Esophagus muscularis mucosa (tissue), 4 donors: ENCODE measurements around the gene WDFY3. TPM values are rescaled to one million over a fixed set of nuclear protein-coding genes. Genes with fewer than 3 reads are reported as not detected.

Source experiments
- DNase-seq: peaks from one replicate; pipeline ENCODE4 v3.0.0-alpha.2; 2017; ENCODE audit errors: extremely low spot score
- H3K27ac ChIP-seq, 4 donors: fragments of 200-600 bp; sonication (generic); replicated peaks in 1 of 4; 1 replicate in 3 of 4; 2 replicates in 1 of 4; pipeline ENCODE4 v1.5.1; 2016 to 2019; ENCODE audit warnings: mild to moderate bottlenecking in 1 of 4
- H3K27me3 ChIP-seq, 4 donors: fragments of 200-600 bp; sonication (generic); one replicate each; pipeline versions ENCODE4 v1.5.1 to v1.6.0; 2016 to 2019
- H3K36me3 ChIP-seq, 4 donors: fragments of 200-600 bp; sonication (generic); one replicate each; pipeline ENCODE4 v1.5.1; 2016 to 2019
- H3K4me1 ChIP-seq, 4 donors: fragments of 200-600 bp; sonication (generic); one replicate each; pipeline ENCODE4 v1.5.1; 2016 to 2019
- H3K4me3 ChIP-seq, 4 donors: fragments of 200-600 bp; sonication (generic); 1 replicate in 2 of 4; 2 replicates in 2 of 4; pipeline ENCODE4 v1.5.1; 2016 to 2019; ENCODE audit warnings: mild to moderate bottlenecking in 4 of 4, moderate library complexity in 1 of 4
- H3K9me3 ChIP-seq, 4 donors: fragments of 200-600 bp; sonication (generic); 1 replicate in 3 of 4; 2 replicates in 1 of 4; pipeline ENCODE4 v1.5.1; 2016 to 2019
- EP300 ChIP-seq: sonication (generic); formaldehyde crosslinking; IDR thresholded peaks from one replicate; pipeline ENCODE4 v1.6.1; 2017; ENCODE audit warnings: antibody characterized with exemption
- POLR2A ChIP-seq: fragments of 450-650 bp; IDR thresholded peaks from one replicate; pipeline ENCODE4 v1.6.1; 2017; ENCODE audit warnings: antibody characterized with exemption, moderate library complexity, mild to moderate bottlenecking, low read depth
- POLR2AphosphoS5 ChIP-seq, 2 donors: sonication (generic); formaldehyde crosslinking; IDR thresholded peaks; one replicate each; pipeline ENCODE4 v1.6.1; 2017; ENCODE audit warnings: antibody characterized with exemption in 2 of 2
- WGBS: methylation state at CpG from one replicate; pipeline ENCODE4 v1.1.5; 2018; 5-methylcytosine and 5-hydroxymethylcytosine counted together
- intact Hi-C: fragments of 100-400 bp; cut with DNase I; formaldehyde crosslinking; loops from one replicate; pipeline ENCODE4 v1.15.1; 2023
- total RNA-seq, 4 donors: library from RNA; depleted of rRNA; stranded (reverse); fragments of >200 nt; gene quantifications; one replicate each; pipeline versions ENCODE4 v1.1.0 to v1.2.1, GENCODE V29; 2016
- TF ChIP-seq, protein P1 (sequence below), 3 experiments: fragments of 200-600 bp in 2 of 3; fragments of 450-650 bp in 1 of 3; sonication (generic) in 2 of 3; IDR thresholded peaks; one replicate each; pipeline ENCODE4 v1.5.1; 2017 to 2019; ENCODE audit warnings: antibody characterized with exemption in 3 of 3, mild to moderate bottlenecking in 2 of 3, moderate library complexity in 1 of 3

The WDFY3 gene
- total RNA-seq, 4 donors from 2014 or later = 73.1 to 103 (median 100.0) TPM

GRCh38 chr4:84677093-84677492, 289.4 kb downstream of the WDFY3 start:
- H3K36me3 ChIP-seq = peaks cover 36 to 92% (median 75%) of the 10 kb centered on the region in 4 donors
- no peak overlapping the region for H3K4me3 ChIP-seq
- TF ChIP-seq POLR2A (no peak), EP300 (no peak), POLR2AphosphoS5 (IDR thresholded peaks at IDR 0.05) (no peak)
- TF ChIP-seq, protein P1, sequence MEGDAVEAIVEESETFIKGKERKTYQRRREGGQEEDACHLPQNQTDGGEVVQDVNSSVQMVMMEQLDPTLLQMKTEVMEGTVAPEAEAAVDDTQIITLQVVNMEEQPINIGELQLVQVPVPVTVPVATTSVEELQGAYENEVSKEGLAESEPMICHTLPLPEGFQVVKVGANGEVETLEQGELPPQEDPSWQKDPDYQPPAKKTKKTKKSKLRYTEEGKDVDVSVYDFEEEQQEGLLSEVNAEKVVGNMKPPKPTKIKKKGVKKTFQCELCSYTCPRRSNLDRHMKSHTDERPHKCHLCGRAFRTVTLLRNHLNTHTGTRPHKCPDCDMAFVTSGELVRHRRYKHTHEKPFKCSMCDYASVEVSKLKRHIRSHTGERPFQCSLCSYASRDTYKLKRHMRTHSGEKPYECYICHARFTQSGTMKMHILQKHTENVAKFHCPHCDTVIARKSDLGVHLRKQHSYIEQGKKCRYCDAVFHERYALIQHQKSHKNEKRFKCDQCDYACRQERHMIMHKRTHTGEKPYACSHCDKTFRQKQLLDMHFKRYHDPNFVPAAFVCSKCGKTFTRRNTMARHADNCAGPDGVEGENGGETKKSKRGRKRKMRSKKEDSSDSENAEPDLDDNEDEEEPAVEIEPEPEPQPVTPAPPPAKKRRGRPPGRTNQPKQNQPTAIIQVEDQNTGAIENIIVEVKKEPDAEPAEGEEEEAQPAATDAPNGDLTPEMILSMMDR (IDR thresholded peaks at IDR 0.05) = no peak
- peaks cover 6 to 16% (median 7%) of the 10 kb centered on the region in 4 donors for H3K4me1 ChIP-seq
- no peak for DNase-seq
- no peaks in the 10 kb centered on the region for H3K27me3 ChIP-seq
- H3K27ac ChIP-seq = no peak overlapping the region
- intact Hi-C loops = no loop called here
- WGBS = 88% methylated on average over 4 of the region's 9 CpGs
- no peaks in the 10 kb centered on the region for H3K9me3 ChIP-seq

- peaks cover 46 to 97% (median 68%) of the 10 kb centered on the region in 4 donors for H3K36me3 ChIP-seq
These were observed 292.8 kb downstream of the WDFY3 start for GRCh38 chr4:84673475-84674240.

GRCh38 chr4:84672177-84672576, 294.3 kb downstream of the WDFY3 start:
- no peak overlapping the region for H3K27ac ChIP-seq

More at GRCh38 chr4:84673475-84674240, 292.8 kb downstream of the WDFY3 start:
- no peaks in the 10 kb centered on the region for H3K9me3 ChIP-seq
- intact Hi-C loops = no loop called here
- DNase-seq = no peak
- H3K4me3 ChIP-seq = no peak overlapping the region
- TF ChIP-seq, protein P1 (IDR thresholded peaks at IDR 0.05) = no peak
- TF ChIP-seq POLR2A = no peak
- TF ChIP-seq POLR2AphosphoS5 (IDR thresholded peaks at IDR 0.05) = no peak
- no peak for TF ChIP-seq EP300
- 67% methylated on average over 1 of the region's 1 CpG for WGBS
- H3K27me3 ChIP-seq = no peaks in the 10 kb centered on the region
- H3K27ac ChIP-seq = no peak overlapping the region
- H3K4me1 ChIP-seq = peaks cover 0 to 8% (median 0%) of the 10 kb centered on the region in 4 donors

DNA sequence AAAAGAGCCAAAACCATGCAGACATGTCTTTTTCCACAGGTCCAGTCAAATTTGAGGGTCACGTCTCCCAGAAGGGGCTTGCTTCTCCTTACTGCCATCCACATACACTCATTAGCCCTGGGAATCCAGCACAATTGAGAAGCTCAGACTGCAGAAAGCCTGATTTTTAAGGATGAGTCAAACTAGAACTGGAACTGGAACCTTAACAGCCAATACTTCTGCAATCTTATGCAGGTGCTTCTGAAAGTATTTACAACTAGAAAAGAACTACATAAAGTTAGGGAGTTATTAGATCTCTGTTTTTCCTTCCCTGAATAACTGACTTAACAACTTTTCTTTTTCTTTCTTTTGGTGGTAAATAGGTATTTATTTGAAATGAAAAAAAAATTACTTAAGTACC, 297.3 kb downstream of the WDFY3 start:
- Histone ChIP-seq H3K4me3 (no peak overlapping the region), H3K9me3 (no peaks in the 10 kb centered on the region), H3K27me3 (no peaks in the 10 kb centered on the region), H3K4me1 (peaks cover 0 to 8% (median 0%) of the 10 kb centered on the region in 4 donors), H3K27ac (no peak overlapping the region), H3K36me3 (peaks cover 28 to 78% (median 52%) of the 10 kb centered on the region in 4 donors)
- 82% methylated on average over 1 of the region's 1 CpG for WGBS
- no peak for DNase-seq
- no peak for TF ChIP-seq POLR2AphosphoS5 (IDR thresholded peaks at IDR 0.05)
- TF ChIP-seq, protein P1 (IDR thresholded peaks at IDR 0.05) = no peak
- no peak for TF ChIP-seq EP300
- TF ChIP-seq POLR2A = no peak
- intact Hi-C loops = no loop called here

More at GRCh38 chr4:84672177-84672576, 294.3 kb downstream of the WDFY3 start:
- no peak for DNase-seq
- intact Hi-C loops = no loop called here
- peaks cover 0 to 8% (median 0%) of the 10 kb centered on the region in 4 donors for H3K4me1 ChIP-seq
- no peak overlapping the region for H3K4me3 ChIP-seq
- no peaks in the 10 kb centered on the region for H3K27me3 ChIP-seq
- no peak for TF ChIP-seq POLR2AphosphoS5 (IDR thresholded peaks at IDR 0.05)
- TF ChIP-seq EP300 = no peak
- TF ChIP-seq, protein P1 (IDR thresholded peaks at IDR 0.05) = no peak
- TF ChIP-seq POLR2A = no peak
- H3K36me3 ChIP-seq = peaks cover 36 to 97% (median 64%) of the 10 kb centered on the region in 4 donors
- H3K9me3 ChIP-seq = no peaks in the 10 kb centered on the region
